Stimulated activated naive CD4-positive, alpha-beta T cell treated with Interleukin-2 at 50 U/mL for 16 hours (primary cell): ENCODE measurements around the gene FRRS1L.

ENCODE experiments used
- DNase-seq: peaks from one replicate; lab custom pipeline; 2025; lab: John Stamatoyannopoulos, UW

FRRS1L gene

GRCh38 chr9:109176386-109176785, 9.3 kb upstream of the FRRS1L start:
- DNase-seq = no peak

GRCh38 chr9:109172935-109173334, 5.9 kb upstream of the FRRS1L start:
- DNase-seq = no peak

- DNase-seq = no peak
Observed at GRCh38 chr9:109171926-109172325, 4.9 kb upstream of the FRRS1L start.

- DNase-seq = no peak
Observed at GRCh38 chr9:109168170-109168569, 1.1 kb upstream of the FRRS1L start.

GRCh38 chr9:109167716-109168115, 667 bp upstream of the FRRS1L start:
- no peak for DNase-seq

GRCh38 chr9:109166171-109166770, 778 bp downstream of the FRRS1L start:
- DNase-seq = no peak

- DNase-seq = no peak
Observed at GRCh38 chr9:109164042-109164441, 3.0 kb downstream of the FRRS1L start.

- DNase-seq = no peak
Observed at GRCh38 chr9:109163194-109163593, 3.9 kb downstream of the FRRS1L start.

GRCh38 chr9:109162677-109163076, 4.4 kb downstream of the FRRS1L start:
- DNase-seq = no peak

GRCh38 chr9:109161471-109161870, 5.6 kb downstream of the FRRS1L start:
- DNase-seq = no peak

GRCh38 chr9:109159583-109159982, 7.5 kb downstream of the FRRS1L start:
- no peak for DNase-seq

GRCh38 chr9:109158651-109159050, 8.4 kb downstream of the FRRS1L start:
- DNase-seq = no peak

- no peak for DNase-seq
Observed at GRCh38 chr9:109156708-109157107, 10.3 kb downstream of the FRRS1L start.

GRCh38 chr9:109150925-109151545, 16.0 kb downstream of the FRRS1L start:
- no peak for DNase-seq

GRCh38 chr9:109149722-109150121, 17.3 kb downstream of the FRRS1L start:
- no peak for DNase-seq

GRCh38 chr9:109149089-109149488, 18.0 kb downstream of the FRRS1L start:
- DNase-seq = no peak

- no peak for DNase-seq
Observed at GRCh38 chr9:109145051-109145450, 22.0 kb downstream of the FRRS1L start.

GRCh38 chr9:109143881-109144562, 23.0 kb downstream of the FRRS1L start:
- DNase-seq = no peak

GRCh38 chr9:109141375-109141774, 25.7 kb downstream of the FRRS1L start:
- DNase-seq = no peak

GRCh38 chr9:109139851-109140250, 27.2 kb downstream of the FRRS1L start:
- DNase-seq = no peak

GRCh38 chr9:109138421-109138820, 28.6 kb downstream of the FRRS1L start:
- no peak for DNase-seq

- DNase-seq = no peak
Observed at GRCh38 chr9:109134167-109134578, 32.9 kb downstream of the FRRS1L start.

- no peak for DNase-seq
Observed at GRCh38 chr9:109133533-109133932, 33.5 kb downstream of the FRRS1L start.
